ENCODE data around the gene TOPAZ1.

The TOPAZ1 gene

DNA sequence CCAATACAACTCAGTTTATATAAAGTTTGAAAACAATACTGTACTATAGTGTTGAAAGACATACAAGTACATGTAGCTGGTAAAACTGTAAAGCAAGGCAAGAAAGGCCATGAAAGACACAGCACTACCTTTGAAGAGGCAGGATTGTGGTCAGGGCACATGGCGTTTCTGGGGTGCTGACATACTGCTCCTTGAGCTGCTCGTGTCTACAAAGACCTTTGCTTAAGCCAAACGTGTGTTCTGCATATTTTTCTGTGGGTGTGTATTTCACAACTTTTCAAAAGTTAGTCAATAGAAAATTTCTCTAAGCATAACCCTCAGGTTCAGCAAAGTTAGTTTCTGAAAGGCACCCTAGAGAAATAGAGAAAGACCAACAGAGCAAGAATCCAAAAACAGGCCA, 14.1 kb upstream of the TOPAZ1 start:
- DNase-seq (ENCODE audit: insufficient read length) = no peak
- no peak for FAIRE-seq
- no peak for TF ChIP-seq TAF1 (IDR thresholded peaks at IDR 0.05; ENCODE audit: borderline replicate concordance, low read depth, low read length)
- no peak for TF ChIP-seq POLR2AphosphoS5 (IDR thresholded peaks at IDR 0.05; ENCODE audit: low read depth, low read length)
- TF ChIP-seq POLR2A (IDR thresholded peaks at IDR 0.05; ENCODE audit: low read depth, low read length) = no peak

DNA sequence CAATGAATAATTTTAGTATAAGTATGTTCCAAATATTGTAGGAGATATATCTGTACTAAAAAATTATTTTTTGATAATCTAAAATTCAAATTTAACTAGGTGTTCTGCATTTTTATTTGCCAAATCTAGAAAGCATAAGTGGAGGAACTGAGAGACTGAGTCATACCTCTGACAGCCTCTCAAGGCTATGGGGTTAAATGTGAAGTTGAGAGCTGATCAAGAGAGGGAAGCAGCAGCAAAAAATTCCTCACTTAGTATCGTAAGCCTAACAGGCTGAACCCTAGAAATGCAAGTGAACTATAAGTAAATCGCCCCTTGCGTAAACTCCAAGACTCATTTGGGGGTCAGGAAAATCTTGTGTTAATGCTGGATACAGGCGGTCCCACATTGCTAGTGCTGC, 12.8 kb upstream of the TOPAZ1 start:
- no peak for TF ChIP-seq POLR2AphosphoS5 (IDR thresholded peaks at IDR 0.05; ENCODE audit: low read depth, low read length)
- no peak for TF ChIP-seq POLR2A (IDR thresholded peaks at IDR 0.05; ENCODE audit: low read depth, low read length)
- no peak for TF ChIP-seq TAF1 (IDR thresholded peaks at IDR 0.05; ENCODE audit: borderline replicate concordance, low read depth, low read length)
- FAIRE-seq (no peak), DNase-seq (ENCODE audit: insufficient read length) (no peak)

DNA sequence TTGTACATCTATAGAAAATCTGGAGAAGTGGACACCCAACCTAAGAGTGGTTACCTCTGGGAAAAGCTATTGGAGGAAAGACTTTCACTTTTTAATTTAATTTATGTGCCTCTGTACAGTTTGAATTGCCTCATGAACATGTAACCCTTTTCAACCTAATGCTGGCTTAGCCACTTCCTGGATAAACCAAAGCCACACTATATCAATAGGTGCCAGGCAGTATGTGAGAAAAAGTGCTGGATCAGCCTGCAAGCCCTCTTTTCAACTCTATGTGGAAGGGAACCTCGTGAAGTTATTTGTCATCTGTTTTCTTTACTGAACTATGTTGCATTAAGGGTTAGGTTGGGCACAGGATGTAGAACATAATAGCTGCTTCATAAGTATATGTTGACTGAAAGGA, 9.3 kb upstream of the TOPAZ1 start:
- peak; percentile 21 for FAIRE-seq
- DNase-seq (ENCODE audit: insufficient read length) = no peak
- TF ChIP-seq POLR2AphosphoS5 (IDR thresholded peaks at IDR 0.05; ENCODE audit: low read depth, low read length) = no peak
- no peak for TF ChIP-seq POLR2A (IDR thresholded peaks at IDR 0.05; ENCODE audit: low read depth, low read length)
- TF ChIP-seq TAF1 (IDR thresholded peaks at IDR 0.05; ENCODE audit: borderline replicate concordance, low read depth, low read length) = no peak

DNA sequence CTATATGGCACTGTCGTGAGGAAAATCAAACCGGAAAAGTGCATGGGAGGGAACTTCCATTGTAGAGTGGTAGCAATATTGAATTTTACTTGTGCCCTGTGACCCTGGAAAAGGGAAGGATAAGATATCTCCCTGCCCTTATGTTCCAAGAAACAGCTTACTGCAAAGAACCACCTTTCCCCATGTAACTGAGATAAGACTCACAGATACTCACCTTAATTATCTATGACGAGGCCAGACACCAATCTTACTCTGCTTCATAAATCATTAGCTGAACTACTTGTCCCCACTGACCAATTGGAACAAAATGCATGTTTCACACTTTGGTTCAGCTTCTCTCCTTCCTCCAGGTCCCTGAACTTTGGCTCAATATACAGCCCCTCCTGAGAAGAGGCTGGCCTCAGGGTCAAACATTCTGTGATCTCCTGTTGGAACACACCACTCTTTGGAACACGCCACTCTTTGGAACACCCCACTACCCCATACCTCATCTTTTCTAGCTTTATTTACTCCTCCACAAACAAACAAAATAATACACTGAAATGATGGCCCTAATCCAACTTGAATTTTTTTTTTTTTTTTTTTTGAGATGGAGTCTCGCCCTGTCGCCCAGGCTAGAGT, 6.9 kb upstream of the TOPAZ1 start:
- DNase-seq (ENCODE audit: insufficient read length) (no peak), FAIRE-seq (no peak)
- TF ChIP-seq POLR2AphosphoS5 (IDR thresholded peaks at IDR 0.05; ENCODE audit: low read depth, low read length) (no peak), POLR2A (IDR thresholded peaks at IDR 0.05; ENCODE audit: low read depth, low read length) (no peak), TAF1 (IDR thresholded peaks at IDR 0.05; ENCODE audit: borderline replicate concordance, low read depth, low read length) (no peak)

DNA sequence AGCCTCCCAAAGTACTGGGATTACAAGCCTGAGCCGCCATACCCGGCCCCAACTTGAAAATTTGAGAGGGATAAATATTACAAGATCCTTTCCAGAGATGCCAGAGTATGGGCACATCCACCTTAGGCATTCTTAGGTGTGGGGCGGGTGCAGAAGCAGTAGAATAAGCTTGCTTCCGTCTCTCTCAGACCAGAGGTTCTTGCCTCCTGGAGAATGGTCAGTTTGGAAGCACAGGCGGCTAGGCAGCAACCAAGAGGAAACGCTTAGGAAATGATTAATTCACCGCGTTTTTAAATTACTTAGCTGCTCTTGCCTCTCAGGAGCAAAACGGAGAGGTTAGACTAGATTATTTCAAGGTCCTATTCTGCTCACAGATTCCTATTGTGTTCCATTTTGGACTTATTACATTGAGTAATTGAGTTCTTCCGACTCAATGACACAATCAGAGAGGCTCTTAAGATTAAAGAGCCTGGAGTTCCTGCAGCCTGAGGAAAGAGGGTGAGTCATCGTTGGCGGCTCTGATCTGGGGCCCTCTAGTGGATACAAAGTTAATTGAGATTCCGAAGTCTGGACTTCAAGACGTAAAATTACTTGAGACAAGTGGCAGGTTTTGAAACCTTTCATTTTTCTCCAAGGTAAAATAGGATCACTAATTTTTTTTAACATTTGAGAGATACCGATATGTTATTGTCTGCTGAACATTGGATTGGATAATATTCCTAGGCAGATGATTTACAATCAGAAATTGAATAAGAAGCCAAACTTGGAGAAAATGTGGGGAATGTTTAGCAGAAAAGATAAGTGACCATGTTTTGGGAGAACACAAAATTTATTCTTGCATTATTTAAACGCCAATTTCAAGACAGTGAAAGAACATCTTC, 5.8 kb upstream of the TOPAZ1 start:
- FAIRE-seq (peak; percentile 67), DNase-seq (ENCODE audit: insufficient read length) (peak; percentile 16)
- TF ChIP-seq POLR2A (IDR thresholded peaks at IDR 0.05; ENCODE audit: low read depth, low read length) (no peak), TAF1 (IDR thresholded peaks at IDR 0.05; ENCODE audit: borderline replicate concordance, low read depth, low read length) (no peak), POLR2AphosphoS5 (IDR thresholded peaks at IDR 0.05; ENCODE audit: low read depth, low read length) (no peak)

DNA sequence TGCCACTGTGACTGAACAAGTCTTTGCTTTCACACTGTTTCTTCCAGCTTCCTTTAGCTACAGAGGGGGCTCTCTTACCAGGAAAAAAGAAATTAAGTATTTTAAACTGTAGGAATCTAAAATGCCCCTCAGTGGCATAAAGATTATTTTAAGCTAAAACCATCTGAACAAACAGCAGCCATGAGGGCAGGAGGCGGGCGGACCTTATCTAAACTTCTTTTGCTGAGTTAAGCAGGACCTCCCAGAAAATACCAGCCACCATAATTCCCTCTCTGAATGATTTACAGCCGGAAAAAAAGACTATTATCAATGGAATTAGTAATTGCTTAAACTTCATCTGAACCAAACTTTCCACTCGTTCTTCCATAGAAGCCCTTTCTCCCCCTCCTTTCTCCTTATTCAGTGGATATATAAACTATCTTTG, 5.2 kb upstream of the TOPAZ1 start:
- DNase-seq (ENCODE audit: insufficient read length) (no peak), FAIRE-seq (no peak)
- no peak for TF ChIP-seq TAF1 (IDR thresholded peaks at IDR 0.05; ENCODE audit: borderline replicate concordance, low read depth, low read length)
- TF ChIP-seq POLR2A (IDR thresholded peaks at IDR 0.05; ENCODE audit: low read depth, low read length) = no peak
- TF ChIP-seq POLR2AphosphoS5 (IDR thresholded peaks at IDR 0.05; ENCODE audit: low read depth, low read length) = no peak

DNA sequence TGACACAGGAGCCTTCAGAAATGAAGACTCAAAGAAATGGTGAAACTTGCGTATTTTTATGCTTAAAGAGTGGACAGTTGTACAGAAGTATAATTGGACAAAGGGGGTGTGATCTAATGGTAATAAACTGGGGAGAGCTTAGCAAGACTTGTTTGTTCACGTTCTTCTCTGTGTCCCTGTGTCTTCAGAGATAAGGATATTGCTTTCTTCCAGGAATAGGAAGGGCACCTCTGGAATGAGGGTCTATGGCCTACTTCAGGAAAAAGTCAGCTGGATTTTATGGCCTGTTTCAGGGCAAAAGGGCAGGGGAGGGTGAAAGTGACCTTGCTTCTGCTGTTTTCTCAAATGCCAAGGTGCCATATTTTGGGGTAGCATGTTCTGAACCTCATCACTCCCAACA, 4.5 kb upstream of the TOPAZ1 start:
- DNase-seq (ENCODE audit: insufficient read length) = no peak
- TF ChIP-seq TAF1 (IDR thresholded peaks at IDR 0.05; ENCODE audit: borderline replicate concordance, low read depth, low read length) = no peak
- no peak for FAIRE-seq

DNA sequence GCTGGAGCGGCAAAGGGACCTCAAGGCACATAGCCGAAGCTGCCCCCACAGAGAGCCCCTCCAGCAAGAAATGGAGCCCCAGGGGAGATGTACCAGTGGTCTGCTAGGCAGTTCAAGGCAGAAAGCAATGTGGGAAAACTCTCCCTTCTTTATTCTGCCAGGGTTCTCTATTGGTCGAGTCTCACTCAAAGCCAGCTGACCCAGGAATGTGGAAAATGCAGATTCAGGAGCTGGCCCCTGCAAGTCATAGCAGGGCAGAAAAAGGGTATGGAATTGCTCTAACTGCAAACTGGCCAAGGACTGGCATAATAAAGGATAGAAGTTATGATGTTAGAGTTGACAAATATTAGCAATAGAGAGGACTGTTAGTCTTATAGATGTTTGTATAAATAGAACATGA, 4.0 kb upstream of the TOPAZ1 start:
- FAIRE-seq = no peak
- DNase-seq (ENCODE audit: insufficient read length) = no peak
- TF ChIP-seq POLR2AphosphoS5 (IDR thresholded peaks at IDR 0.05; ENCODE audit: low read depth, low read length) (no peak), TAF1 (IDR thresholded peaks at IDR 0.05; ENCODE audit: borderline replicate concordance, low read depth, low read length) (no peak), POLR2A (IDR thresholded peaks at IDR 0.05; ENCODE audit: low read depth, low read length) (no peak)

DNA sequence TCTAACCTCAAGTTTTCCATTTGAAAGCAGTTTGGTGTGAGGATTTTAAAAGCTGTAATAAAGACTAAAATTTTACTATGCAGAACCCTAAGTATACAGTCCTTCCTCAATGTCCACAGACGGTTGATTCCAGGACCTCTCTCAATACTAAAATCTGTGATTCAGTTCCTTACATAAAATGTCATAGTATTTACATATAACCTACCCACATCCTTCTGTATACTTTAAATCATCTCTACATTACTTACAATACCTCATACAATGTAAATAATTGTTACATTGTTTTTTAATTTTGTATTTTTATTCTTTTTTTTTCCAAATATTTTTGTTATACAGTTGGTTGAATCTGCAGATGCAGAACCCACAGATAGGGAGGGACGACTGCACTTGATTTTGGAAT, 2.8 kb upstream of the TOPAZ1 start:
- FAIRE-seq (no peak), DNase-seq (ENCODE audit: insufficient read length) (no peak)
- no peak for TF ChIP-seq POLR2AphosphoS5 (IDR thresholded peaks at IDR 0.05; ENCODE audit: low read depth, low read length)
- TF ChIP-seq TAF1 (IDR thresholded peaks at IDR 0.05; ENCODE audit: borderline replicate concordance, low read depth, low read length) = no peak
- no peak for TF ChIP-seq POLR2A (IDR thresholded peaks at IDR 0.05; ENCODE audit: low read depth, low read length)

DNA sequence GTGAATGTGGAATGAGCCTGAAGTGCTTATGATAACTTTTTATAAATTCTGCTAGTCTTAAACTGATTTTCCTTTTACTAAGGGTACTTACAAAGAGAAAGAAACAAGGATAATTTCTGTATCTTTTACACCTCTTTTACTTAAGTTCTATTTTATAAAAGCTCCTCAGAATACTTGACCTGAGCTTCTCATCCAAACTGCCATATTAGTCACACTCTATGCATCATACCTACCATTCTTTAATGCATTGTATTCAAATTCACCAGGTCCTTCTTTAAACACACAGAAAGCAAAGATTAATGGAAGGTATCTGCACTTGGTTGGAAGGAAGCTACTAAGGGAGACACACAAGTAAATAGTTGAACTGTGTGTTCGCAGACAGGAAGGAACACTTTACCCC, 1.6 kb upstream of the TOPAZ1 start:
- no peak for TF ChIP-seq POLR2A (IDR thresholded peaks at IDR 0.05; ENCODE audit: low read depth, low read length)
- TF ChIP-seq POLR2AphosphoS5 (IDR thresholded peaks at IDR 0.05; ENCODE audit: low read depth, low read length) = no peak
- TF ChIP-seq TAF1 (IDR thresholded peaks at IDR 0.05; ENCODE audit: borderline replicate concordance, low read depth, low read length) = no peak
- no peak for DNase-seq (ENCODE audit: insufficient read length)
- FAIRE-seq = no peak

DNA sequence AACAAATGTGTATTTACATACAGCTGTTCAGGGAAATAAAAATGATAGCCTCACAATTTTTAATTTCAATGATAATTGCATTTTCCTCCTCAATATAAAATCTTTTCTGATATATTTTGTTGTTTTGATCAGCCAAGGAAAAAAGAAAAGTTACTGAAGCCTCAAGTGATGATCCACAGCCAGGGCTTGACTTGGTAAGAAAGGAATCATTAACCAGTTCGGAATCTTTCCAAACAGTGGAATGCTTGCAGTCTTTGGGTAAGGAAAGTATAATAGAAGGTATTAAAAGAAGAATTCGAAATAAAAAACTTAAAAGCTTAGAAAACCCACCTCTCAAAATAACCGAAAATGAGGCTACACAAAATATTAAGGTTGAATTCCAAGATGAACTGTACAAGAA, 1.0 kb downstream of the TOPAZ1 start:
- FAIRE-seq (no peak), DNase-seq (ENCODE audit: insufficient read length) (no peak)
- TF ChIP-seq TAF1 (IDR thresholded peaks at IDR 0.05; ENCODE audit: borderline replicate concordance, low read depth, low read length) (no peak), POLR2A (IDR thresholded peaks at IDR 0.05; ENCODE audit: low read depth, low read length) (no peak), POLR2AphosphoS5 (IDR thresholded peaks at IDR 0.05; ENCODE audit: low read depth, low read length) (no peak)

DNA sequence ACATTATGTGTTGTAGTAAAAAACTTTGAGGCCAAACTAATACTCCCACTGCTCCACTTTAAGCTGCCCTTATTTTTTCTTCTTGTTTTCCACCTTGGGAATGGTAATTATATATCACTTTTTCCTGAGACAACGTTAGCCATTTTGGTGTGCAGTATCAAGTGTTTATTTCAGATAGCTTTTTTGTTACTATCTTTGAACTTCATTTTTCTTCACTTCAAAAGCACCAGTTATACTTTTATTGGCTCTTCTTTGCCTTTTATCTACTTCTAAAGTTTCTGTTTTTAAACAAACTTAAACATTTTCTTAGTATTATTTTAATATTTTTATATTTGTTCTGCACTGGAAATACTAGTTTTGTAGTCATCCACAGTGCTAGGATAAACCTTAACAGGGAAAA, 6.5 kb downstream of the TOPAZ1 start:
- DNase-seq (ENCODE audit: insufficient read length) = no peak
- no peak for TF ChIP-seq TAF1 (IDR thresholded peaks at IDR 0.05; ENCODE audit: borderline replicate concordance, low read depth, low read length)
- TF ChIP-seq POLR2AphosphoS5 (IDR thresholded peaks at IDR 0.05; ENCODE audit: low read depth, low read length) = no peak
- TF ChIP-seq POLR2A (IDR thresholded peaks at IDR 0.05; ENCODE audit: low read depth, low read length) = no peak

More for the DNA sequence above, 6.5 kb downstream of the TOPAZ1 start:
- FAIRE-seq = no peak
